SK-N-SH (cell line): ENCODE measurements around the gene RBBP8. TPM values are rescaled to one million over a fixed set of nuclear protein-coding genes. Genes with fewer than 3 reads are reported as not detected.

Experiments
- CTCF ChIA-PET: fragments of 300-600, 350-600 bp; formaldehyde crosslinking; extraction: SDS; loops from one replicate; lab custom pipeline; 2021; lab: Yijun Ruan, JAX
- POLR2A ChIA-PET: fragments of 350-600 bp; sonication (Branson Sonifier 250); formaldehyde crosslinking; extraction: SDS; loops from one replicate; lab custom pipeline; 2020; ENCODE audit warnings: antibody characterized with exemption, inconsistent platforms; lab: Yijun Ruan, JAX
- DNase-seq: peaks from one replicate; pipeline ENCODE4 v3.0.0; 2012
- H2AFZ ChIP-seq: fragments of 200-600 bp; sonication (generic); 2 replicates; pipeline ENCODE4 v1.8.1; 2016; ENCODE audit warnings: antibody characterized with exemption, mild to moderate bottlenecking, low read depth
- H3F3A ChIP-seq: fragments of 200-600 bp; sonication (generic); replicated peaks from 2 replicates; pipeline ENCODE3; 2016; ENCODE audit warnings: antibody characterized with exemption, mild to moderate bottlenecking; ENCODE audit not compliant: insufficient read depth
- H3K27ac ChIP-seq, 2 experiments: fragments of 200-500 bp in 1 of 2; fragments of 200-600 bp in 1 of 2; sonication (Bioruptor generic) in 1 of 2; sonication (generic), shearing (Covaris generic) in 1 of 2; 2 replicates each; pipeline versions ENCODE4 v1.5.1 to v1.6.1; 2014 to 2016; ENCODE audit warnings: low read depth in 2 of 2, inconsistent platforms in 1 of 2, low read length in 1 of 2, mild to moderate bottlenecking in 1 of 2, mixed read lengths in 1 of 2
- H3K27me3 ChIP-seq: fragments of 200-600 bp; sonication (generic), shearing (Covaris generic); 2 replicates; pipeline ENCODE4 v1.6.1; 2016; ENCODE audit warnings: mixed run types; ENCODE audit not compliant: insufficient read depth
- H3K36me3 ChIP-seq, 2 experiments: fragments of 200-500 bp in 1 of 2; fragments of 200-600 bp in 1 of 2; sonication (Bioruptor generic) in 1 of 2; sonication (generic) in 1 of 2; replicated peaks in 1 of 2; 2 replicates each; pipeline versions ENCODE3 to v1.5.1; 2014 to 2016; ENCODE audit warnings: low read length in 1 of 2, mild to moderate bottlenecking in 1 of 2; ENCODE audit not compliant: insufficient read depth in 2 of 2, control insufficient read depth in 1 of 2
- H3K4me1 ChIP-seq, 2 experiments: fragments of 200-500 bp in 1 of 2; fragments of 200-600 bp in 1 of 2; sonication (Bioruptor generic) in 1 of 2; sonication (generic), shearing (Covaris generic) in 1 of 2; 2 replicates each; pipeline versions ENCODE4 v1.5.1 to v1.6.1; 2014 to 2016; ENCODE audit warnings: low read depth in 1 of 2, low read length in 1 of 2, mixed run types in 1 of 2; ENCODE audit not compliant: insufficient read depth in 2 of 2, control insufficient read depth in 1 of 2
- H3K4me2 ChIP-seq: fragments of 200-600 bp; sonication (generic), shearing (Covaris generic); 2 replicates; pipeline ENCODE4 v1.6.1; 2017; ENCODE audit warnings: mixed run types
- H3K4me3 ChIP-seq, 2 experiments: fragments of 200-500 bp in 1 of 2; fragments of 200-600 bp in 1 of 2; sonication (Bioruptor generic) in 1 of 2; sonication (generic), shearing (Covaris generic) in 1 of 2; 2 replicates each; pipeline versions ENCODE4 v1.5.1 to v1.8.1; 2014 to 2016; ENCODE audit warnings: low read depth in 2 of 2, inconsistent platforms in 1 of 2, low read length in 1 of 2, mild to moderate bottlenecking in 1 of 2, mixed read lengths in 1 of 2, moderate library complexity in 1 of 2
- H3K79me2 ChIP-seq: fragments of 200-600 bp; sonication (generic); 2 replicates; pipeline ENCODE4 v1.8.1; 2017; ENCODE audit warnings: mild to moderate bottlenecking; ENCODE audit not compliant: insufficient read depth
- H3K9ac ChIP-seq: fragments of 200-600 bp; sonication (generic); 2 replicates; pipeline ENCODE4 v1.6.1; 2017; ENCODE audit warnings: mixed run types
- H3K9me2 ChIP-seq: fragments of 200-600 bp; sonication (generic); 2 replicates; pipeline ENCODE4 v1.6.1; 2017; ENCODE audit warnings: mixed run types
- H3K9me3 ChIP-seq: fragments of 200-600 bp; sonication (generic); 2 replicates; pipeline ENCODE4 v1.6.1; 2017; ENCODE audit warnings: mixed run types, mild to moderate bottlenecking, moderate library complexity
- H4K20me1 ChIP-seq: fragments of 200-600 bp; sonication (generic); 2 replicates; pipeline ENCODE4 v1.6.1; 2017; ENCODE audit warnings: mild to moderate bottlenecking, mixed run types; ENCODE audit not compliant: insufficient read depth
- CHD2 ChIP-seq: fragments of 150-350 bp; IDR thresholded peaks from 2 replicates; pipeline ENCODE4 v1.6.1; 2018; ENCODE audit warnings: low read length; ENCODE audit not compliant: partially characterized antibody
- ELF1 ChIP-seq: IDR thresholded peaks from 2 replicates; pipeline ENCODE4 v1.4.0; 2012
- FOSL2 ChIP-seq: IDR thresholded peaks from 2 replicates; pipeline ENCODE4 v1.4.0; 2012; ENCODE audit warnings: low read depth, mild to moderate bottlenecking, moderate library complexity, borderline replicate concordance
- FOXM1 ChIP-seq: IDR thresholded peaks from 2 replicates; pipeline ENCODE4 v1.4.0; 2012; ENCODE audit warnings: low read depth, mild to moderate bottlenecking
- GABPA ChIP-seq: IDR thresholded peaks from 2 replicates; pipeline ENCODE4 v1.4.0; 2012; ENCODE audit warnings: low read depth, mild to moderate bottlenecking
- JUND ChIP-seq: IDR thresholded peaks from 2 replicates; pipeline ENCODE4 v1.4.0; 2012
- RAD21 ChIP-seq: IDR thresholded peaks from 2 replicates; pipeline ENCODE4 v1.6.1; 2012; ENCODE audit warnings: mild to moderate bottlenecking, low read length
- RXRA ChIP-seq: IDR thresholded peaks from 2 replicates; pipeline ENCODE4 v1.4.0; 2012; ENCODE audit warnings: low read depth, mild to moderate bottlenecking, borderline replicate concordance
- YY1 ChIP-seq: IDR thresholded peaks from 2 replicates; pipeline ENCODE4 v1.4.0; 2012; ENCODE audit warnings: low read depth, mild to moderate bottlenecking
- WGBS: methylation state at CpG from one replicate; pipeline ENCODE4 v1.1.6; 2017; ENCODE audit warnings: low lambda C conversion rate; 5-methylcytosine and 5-hydroxymethylcytosine counted together
- polyA plus RNA-seq, 3 experiments: library from polyadenylated mRNA; depleted of rRNA; stranded (reverse); fragments of >200 nt; gene quantifications; 2 replicates each; pipeline ENCODE4 v1.2.3, GENCODE V29; 2012
- TF ChIP-seq, protein P1 (sequence below): IDR thresholded peaks from 2 replicates; pipeline ENCODE4; 2012

RBBP8 gene
- polyA plus RNA-seq, 1 of the 3 experiments (the other 2 are of a cell fraction): 9.6 TPM

DNA sequence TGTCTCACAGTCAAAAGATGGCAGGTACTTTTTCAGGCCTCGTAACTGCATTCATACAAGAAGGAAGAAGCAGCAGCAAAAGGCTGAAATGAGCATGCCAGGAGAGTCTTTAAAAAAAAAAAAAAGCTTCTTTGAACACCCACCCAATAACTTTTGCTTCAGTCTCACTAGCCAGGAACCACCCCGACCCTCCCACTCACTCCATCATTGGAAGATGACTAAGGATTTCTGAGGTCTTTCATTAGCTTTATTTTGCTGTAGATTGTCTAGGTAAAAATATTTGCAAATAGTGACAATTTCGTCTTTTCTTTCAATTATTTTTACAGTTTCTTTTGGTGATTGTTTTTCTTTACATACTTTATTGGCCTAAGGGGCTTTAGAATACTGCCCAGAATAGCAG lies 37.9 kb downstream of the RBBP8 start (continued):
- TF ChIP-seq RAD21 (no peak), YY1 (no peak)

- Histone ChIP-seq H3K27ac (no peak overlapping the region), H3K27me3 (no peaks in the 10 kb centered on the region), H4K20me1 (no peaks in the 10 kb centered on the region), H2AFZ (no peak overlapping the region), H3K4me3 (no peak overlapping the region), H3K9ac (no peak overlapping the region), H3F3A (peaks cover 8% of the 10 kb centered on the region), H3K9me3 (no peaks in the 10 kb centered on the region), H3K79me2 (no peaks in the 10 kb centered on the region), H3K9me2 (no peaks in the 10 kb centered on the region; the same call in 1 of the 2 replicates), H3K4me1 (peaks cover 0 to 11% of the 10 kb centered on the region in 2 experiments; a peak in 1 of 4 replicates), H3K36me3 (peaks cover 20 to 29% of the 10 kb centered on the region in 2 experiments), H3K4me2 (no peak overlapping the region)
- CTCF ChIA-PET: interaction anchor here (2.2 kb wide), 1 partner anchor 9 kb away, joined by 8 read pairs; no protein-coding TSS in a partner anchor
- TF ChIP-seq, protein P1, sequence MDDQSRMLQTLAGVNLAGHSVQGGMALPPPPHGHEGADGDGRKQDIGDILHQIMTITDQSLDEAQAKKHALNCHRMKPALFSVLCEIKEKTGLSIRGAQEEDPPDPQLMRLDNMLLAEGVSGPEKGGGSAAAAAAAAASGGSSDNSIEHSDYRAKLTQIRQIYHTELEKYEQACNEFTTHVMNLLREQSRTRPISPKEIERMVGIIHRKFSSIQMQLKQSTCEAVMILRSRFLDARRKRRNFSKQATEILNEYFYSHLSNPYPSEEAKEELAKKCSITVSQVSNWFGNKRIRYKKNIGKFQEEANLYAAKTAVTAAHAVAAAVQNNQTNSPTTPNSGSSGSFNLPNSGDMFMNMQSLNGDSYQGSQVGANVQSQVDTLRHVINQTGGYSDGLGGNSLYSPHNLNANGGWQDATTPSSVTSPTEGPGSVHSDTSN: no peak
- TF ChIP-seq ELF1 (no peak), GABPA (no peak)
- POLR2A ChIA-PET: no interaction called here
- DNase-seq: no peak
Observed at GRCh38 chr18:22974001-22974400, 40.9 kb downstream of the RBBP8 start.

GRCh38 chr18:22974707-22975106 lies 41.6 kb downstream of the RBBP8 start:
- Histone ChIP-seq H3F3A (peaks cover 3% of the 10 kb centered on the region), H3K4me1 (peaks cover 0 to 11% of the 10 kb centered on the region in 2 experiments; a peak in 1 of 4 replicates), H2AFZ (no peak overlapping the region), H4K20me1 (no peaks in the 10 kb centered on the region), H3K79me2 (no peaks in the 10 kb centered on the region), H3K27me3 (no peaks in the 10 kb centered on the region), H3K4me3 (no peak overlapping the region), H3K9me3 (no peaks in the 10 kb centered on the region), H3K27ac (no peak overlapping the region), H3K36me3 (peaks cover 15 to 21% of the 10 kb centered on the region in 2 experiments), H3K9me2 (no peaks in the 10 kb centered on the region), H3K4me2 (no peak overlapping the region), H3K9ac (no peak overlapping the region)
- CTCF ChIA-PET: interaction anchor here (0.7 to 5.1 kb wide), 3 partner anchors 11 to 161 kb away, joined by 3 to 33 read pairs (median 3); no protein-coding TSS in a partner anchor
- 92% methylated on average over 5 of the region's 5 CpGs for WGBS
- DNase-seq: no peak
- POLR2A ChIA-PET: no interaction called here
- TF ChIP-seq CHD2 (no peak), FOXM1 (no peak), RXRA (no peak), GABPA (no peak), JUND (no peak), FOSL2 (no peak)
- TF ChIP-seq, protein P1: no peak
